GM15510 (cell line): ENCODE measurements around the gene ABCB10.

ENCODE experiments used
- POLR2A ChIP-seq: IDR thresholded peaks from 3 replicates; pipeline ENCODE4 v1.6.1; 2011; ENCODE audit warnings: borderline replicate concordance; ENCODE audit not compliant: insufficient read length; ENCODE audit errors: extremely low read depth

Gene ABCB10

DNA sequence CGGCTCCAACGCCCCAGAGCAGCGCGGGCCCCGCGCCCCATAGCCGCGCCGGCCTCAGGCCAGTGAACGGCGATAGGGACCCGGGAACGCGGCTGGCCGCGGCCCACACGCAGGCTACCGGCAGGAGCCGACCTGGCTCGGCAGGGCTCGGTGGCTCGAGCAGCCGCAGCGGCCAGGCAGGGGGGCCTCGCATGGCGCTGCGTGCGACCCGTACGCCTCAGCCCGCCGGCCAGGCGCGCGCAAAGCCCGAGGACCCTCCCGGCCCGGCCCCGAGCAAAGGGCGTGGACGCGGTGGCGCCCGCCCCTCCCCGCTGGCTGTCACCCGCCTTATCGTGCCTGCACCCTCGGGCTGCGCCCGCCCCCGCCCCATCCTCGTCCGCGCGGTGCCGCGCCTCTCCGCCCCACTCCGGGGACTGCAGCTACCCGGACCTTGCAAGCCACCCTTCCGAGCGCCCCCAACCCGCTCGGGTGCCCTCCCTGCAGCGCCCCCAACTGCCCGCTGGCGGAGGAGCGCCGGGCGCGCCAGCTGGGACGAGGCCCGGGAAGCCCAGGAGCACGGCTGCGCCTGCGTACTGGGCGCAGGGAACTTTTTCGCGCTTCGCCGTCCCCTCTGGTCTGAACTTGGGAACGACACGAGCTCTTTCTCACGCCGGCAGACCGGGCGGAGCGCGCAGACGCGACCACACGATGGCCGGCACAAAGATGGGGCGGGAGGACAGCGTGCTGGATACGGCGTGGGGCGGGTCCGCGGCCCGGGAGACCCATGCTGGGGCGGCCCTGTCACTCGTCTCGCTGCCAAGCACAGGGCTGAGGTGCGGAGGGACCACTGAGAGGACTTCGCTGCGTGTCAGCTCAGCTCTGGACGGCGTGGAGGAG is at the start of gene ABCB10:
ABCB10 (minus strand) TSS at position 248 of the 876 bp plus-strand sequence; CDS start at position 193, 55 bp downstream.
- TF ChIP-seq POLR2A = peak; percentile 52

DNA sequence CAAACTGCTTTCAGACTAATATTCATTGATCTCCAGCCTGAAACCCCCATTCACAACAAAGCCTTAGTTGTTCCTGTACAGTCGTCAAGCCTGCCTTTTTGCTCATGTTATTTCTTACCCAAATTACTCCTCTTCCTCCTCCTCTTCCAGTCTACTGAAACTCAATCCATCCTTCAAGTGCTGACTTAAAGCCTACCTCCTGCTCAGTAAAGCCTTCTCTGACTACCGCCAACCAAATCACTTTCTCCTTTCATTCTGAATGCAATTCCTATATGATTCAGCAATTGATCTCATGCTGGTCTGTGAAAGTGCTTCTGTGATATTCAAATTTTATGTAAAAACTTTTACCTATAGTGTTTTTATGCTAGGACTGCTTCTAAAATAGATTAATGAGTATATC is 48.9 kb upstream of the ABCB10 start:
- no peak for TF ChIP-seq POLR2A

DNA sequence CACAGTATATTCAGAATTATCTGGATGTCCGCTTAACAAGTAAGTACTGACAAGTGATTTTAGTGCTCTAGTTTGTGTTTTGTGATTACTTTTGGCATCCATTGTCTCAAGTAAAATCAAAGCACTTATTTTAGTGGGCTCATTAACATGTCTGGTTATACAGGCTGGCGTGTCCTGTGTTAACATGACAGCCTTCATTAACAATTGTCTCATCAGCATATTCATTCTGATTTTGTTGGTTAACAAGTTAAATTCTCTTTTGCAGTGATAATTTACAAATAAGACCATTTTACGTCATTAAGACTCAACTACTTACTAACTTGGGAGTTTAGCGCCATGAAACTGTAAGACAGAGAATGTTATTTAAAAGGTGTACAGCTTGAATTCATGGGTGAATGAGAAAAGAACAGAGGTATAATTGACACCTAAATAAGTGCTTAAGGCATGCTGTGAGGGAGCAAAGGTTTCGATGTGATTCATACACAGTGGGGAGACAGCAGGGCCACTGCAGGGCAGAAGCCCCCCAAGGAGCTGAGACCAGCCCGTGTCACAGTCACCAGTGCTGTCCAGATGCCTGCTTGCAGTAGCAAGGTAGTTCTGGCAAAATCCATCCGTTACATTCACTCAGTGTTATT is 45.0 kb upstream of the ABCB10 start:
- TF ChIP-seq POLR2A = no peak

DNA sequence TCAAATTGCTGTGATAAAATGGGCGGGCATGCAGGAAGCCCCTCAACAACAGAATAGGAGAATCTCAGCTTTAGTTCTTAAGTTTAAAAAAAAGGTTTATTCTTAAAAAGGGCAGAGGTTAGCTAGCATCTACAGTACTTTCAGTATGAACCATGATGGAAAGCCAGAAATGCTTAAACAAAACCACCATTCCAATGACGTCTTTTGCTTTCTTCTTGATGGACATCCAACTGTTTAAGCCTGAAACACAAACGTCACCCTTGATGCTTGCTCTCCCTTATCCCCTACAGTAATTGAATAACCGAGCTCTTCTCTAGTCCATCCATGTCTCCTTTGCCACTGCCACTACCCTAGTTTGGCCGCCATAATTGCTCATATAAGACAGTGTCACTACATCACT is 41.7 kb upstream of the ABCB10 start:
- no peak for TF ChIP-seq POLR2A

DNA sequence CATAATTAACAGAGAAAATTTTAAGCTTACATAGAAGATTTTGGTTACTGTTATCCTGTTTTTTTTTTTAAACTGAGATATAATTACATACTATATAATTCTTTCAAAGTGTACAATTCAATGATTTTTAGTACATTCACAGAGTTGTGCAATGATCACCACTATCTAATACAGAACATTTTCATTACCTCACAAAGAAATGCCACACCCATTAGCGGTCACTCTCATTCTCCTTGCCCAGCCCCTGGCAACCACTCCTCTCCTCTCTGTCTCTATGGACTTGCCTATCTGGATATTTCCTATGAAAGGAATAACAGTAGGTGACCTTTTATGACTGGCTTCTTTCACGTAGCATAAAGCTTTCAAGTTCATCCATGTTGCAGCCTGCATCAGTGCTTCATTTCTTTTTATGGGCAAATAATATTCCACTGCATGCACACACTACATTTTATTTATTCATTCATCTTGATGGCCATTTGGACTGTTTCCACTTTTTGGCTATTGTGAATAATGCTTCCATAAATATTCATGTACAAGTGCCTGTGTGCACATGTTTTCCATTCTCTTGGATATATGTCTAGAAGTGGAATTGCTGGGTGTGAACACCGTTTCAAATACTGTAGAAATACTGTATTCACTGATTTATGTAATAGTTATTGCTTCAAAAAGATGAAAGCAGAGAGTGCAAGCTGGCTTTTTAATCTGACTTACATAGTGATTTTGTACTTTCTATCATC is 40.9 kb upstream of the ABCB10 start:
- no peak for TF ChIP-seq POLR2A

DNA sequence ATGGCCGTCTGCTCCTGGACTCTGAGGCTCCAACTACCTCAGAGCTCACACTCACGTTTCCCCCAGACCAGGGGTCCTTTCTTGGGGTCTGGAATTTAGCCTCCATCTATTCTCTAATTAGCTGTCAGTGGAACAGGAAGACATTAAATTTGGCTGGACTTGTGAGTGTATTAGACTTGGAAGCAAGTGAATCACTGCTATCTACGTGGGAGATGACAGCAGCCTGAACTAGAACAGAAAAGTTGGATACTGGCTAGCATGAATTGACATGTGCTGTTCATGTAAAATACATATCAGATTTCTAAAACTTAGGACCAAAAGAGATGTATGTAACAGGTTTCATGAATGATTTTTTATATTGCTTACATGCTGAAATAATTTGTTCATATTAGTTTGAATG is 39.4 kb upstream of the ABCB10 start:
- no peak for TF ChIP-seq POLR2A

DNA sequence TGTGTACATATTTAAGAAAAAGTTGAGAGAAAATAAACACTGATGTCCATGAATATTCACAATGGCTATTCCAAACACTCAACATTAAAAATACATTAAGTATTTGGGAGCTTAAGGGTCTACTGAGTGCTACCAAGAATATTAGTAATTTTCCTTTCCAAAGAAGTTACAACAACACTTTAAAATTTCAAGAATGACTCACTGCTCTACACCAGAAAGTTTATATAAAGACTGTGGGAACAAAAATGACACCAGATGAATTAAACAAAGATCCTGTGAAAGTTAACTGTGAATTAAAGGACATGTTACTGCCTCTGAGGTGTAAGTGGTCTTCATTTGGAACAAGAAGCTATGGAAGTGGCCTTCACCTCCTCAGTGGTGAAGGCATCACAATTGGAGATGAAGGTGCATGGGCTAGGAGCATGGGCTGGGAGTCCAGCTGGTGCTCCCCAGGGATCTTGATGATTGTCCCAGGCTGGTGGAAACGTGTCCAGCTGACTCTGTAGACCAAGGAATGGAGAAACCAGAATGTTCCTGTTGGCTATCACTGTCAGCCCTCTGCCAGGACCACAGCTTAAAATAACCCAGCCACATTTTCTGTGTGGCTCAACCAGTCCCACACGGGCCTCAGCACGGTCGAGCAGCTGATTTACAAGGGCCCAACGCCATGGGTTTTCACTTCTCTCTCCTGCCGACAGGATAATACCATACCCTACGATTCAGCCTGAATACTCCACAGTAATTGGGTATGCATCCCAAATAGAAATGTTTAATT is 38.6 kb upstream of the ABCB10 start:
- TF ChIP-seq POLR2A = no peak

DNA sequence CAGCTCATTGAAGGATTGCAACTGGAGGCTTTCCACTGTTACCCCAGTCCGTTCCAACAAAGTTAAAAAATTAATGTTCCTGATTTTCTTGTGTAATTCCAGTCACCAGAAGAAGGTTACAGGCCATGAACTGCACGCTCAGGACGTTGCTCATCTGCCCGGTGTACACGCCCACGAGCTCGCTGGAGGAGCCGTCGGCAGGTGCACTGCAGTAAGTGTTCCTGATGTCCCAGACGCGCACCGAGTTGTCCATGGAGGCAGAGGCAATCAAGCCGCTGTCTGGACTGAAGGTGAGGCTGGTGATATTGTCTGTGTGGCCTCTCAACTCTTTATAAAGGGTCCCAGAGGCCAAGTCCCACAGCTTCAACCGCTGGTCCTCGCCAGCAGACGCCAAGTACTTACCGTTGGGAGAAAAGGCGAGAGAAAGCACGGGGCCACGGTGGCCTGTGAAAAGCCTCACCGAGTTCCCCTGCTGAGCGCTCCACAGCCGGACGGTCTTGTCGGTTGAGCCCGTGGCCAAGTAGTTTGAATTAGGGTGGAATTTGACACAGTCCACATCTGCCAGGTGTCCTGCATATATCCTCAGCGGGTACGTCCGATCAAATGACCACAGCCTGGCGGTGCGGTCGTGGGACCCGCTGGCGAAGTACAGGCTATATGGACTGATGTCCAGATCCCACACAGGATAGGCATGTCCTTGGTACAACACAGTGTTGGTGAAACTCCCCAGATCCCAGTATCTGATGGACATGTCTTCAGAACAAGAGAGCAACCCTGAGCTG is 35.9 kb upstream of the ABCB10 start:
- no peak for TF ChIP-seq POLR2A

DNA sequence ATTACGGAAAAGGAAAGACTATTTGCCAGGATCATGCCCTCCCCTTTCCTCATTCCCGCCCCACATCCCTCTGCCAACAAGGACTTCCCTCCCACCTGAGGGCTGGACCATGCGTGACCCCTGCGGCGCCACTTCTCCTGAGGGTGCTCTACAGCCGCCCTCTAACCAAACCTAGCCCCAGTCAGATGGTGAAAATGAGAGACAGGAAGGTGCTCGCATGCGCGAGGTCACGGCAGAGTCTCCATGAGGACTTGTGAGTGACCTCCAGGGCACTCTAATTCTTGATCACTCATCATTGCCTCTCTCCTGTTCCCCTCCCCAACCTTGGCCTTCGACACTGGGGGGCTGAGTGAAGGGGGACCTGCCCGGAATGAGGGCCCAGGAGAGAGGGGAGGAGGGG is 35.3 kb upstream of the ABCB10 start:
- no peak for TF ChIP-seq POLR2A

DNA sequence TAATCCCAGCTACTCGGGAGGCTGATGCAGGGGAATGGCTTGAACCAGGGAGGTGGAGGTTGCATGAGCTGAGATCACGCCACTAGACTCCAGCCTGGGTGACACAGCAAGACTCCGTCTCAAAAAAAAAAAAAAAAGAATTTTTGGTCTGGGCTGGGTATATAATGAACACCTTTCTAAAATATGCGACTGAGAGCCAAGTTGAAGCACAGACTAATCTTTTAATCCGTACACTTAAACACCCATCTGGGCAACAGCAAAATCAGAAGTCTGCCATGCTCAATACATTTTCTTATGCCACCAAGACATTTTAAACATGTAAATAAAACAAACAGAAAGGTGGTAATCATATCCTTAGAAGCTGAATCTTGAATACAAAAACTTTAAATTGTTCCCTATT is 31.6 kb upstream of the ABCB10 start:
- no peak for TF ChIP-seq POLR2A

DNA sequence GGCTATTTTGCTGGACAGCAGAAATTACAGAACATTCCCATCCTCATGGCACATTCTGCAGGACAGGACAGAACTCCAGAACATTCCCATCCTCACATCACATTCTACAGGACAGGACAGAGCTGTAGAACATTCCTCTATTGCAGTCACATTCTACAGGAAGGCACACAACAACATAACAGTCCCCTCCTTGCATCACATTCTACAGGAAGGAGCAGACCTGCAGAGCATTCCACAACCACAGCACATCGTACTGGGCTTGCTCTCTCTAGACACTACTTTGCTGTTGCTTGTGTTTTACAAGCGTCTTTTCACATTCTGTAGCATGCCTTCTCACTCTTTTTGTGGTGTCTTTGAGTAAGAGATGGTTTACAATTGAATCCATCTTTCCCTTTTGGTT is 26.8 kb upstream of the ABCB10 start:
- no peak for TF ChIP-seq POLR2A

DNA sequence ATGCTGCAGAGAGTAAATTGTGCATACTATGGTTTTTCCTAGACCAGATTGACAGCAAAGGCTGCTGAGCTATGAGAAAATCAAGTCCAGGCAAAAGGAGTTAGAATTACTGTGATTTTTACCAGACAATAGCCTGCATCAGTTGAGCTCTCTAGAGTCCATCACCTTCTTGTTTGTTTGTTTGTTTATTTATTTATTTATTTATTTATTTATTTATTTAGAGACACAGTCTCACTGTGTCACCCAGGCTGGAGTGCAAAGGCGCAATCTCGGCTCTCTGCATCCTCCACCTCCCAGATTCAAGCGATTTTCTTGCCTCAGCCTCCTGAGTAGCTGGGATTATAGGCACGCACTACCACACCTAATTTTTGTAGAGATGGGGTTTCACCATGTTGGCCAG is 24.2 kb upstream of the ABCB10 start:
- no peak for TF ChIP-seq POLR2A

DNA sequence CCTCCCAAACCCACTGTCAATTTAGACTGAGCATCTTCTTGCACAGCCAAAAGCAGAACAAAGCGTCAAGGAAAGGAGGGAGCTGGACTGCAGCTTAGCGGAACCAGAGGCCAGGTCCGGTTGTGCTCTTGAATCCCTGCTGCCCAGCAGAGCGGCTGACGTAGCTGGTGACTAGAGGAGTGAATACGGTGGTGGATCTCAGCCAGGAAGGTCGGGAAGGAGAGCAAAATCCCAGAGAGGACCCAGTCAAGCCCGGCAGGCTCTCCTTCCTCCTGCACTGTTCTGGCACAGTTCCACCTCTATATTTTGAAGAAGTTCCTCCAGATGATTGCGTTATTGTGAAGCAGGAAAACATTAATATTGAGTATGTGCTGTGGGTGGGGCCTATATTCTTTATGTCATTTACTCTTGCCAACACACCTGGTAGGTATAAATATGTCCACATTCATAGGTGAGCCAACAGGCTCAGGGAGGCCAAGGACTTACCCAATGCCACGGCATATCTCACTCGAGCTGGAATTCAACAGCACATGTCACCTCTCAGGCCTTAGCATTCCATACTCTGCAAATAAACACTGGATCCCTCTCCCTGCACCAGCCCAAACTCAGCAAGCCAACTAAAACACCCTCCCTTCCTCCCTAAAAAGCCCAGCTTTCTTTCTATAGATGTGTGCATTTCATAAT is 23.6 kb upstream of the ABCB10 start:
- TF ChIP-seq POLR2A = no peak

DNA sequence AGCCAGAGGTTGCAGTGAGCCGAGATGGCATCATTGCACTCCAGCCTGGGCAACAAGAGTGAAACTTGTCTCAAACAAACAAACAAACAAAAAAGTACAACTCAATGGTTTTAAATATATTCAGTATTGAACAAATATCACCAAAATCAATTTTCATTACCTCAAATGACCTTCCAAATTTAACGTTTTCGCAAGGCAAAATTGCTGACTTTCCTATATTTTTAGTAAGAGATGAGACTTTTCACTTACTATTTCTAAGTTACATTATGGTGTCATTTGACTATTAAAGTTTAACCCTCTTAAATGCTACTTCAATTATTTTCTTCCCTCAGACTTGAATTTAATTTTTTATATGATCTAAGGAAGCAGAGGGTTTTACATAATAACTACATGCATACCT is 23.0 kb upstream of the ABCB10 start:
- TF ChIP-seq POLR2A = no peak

DNA sequence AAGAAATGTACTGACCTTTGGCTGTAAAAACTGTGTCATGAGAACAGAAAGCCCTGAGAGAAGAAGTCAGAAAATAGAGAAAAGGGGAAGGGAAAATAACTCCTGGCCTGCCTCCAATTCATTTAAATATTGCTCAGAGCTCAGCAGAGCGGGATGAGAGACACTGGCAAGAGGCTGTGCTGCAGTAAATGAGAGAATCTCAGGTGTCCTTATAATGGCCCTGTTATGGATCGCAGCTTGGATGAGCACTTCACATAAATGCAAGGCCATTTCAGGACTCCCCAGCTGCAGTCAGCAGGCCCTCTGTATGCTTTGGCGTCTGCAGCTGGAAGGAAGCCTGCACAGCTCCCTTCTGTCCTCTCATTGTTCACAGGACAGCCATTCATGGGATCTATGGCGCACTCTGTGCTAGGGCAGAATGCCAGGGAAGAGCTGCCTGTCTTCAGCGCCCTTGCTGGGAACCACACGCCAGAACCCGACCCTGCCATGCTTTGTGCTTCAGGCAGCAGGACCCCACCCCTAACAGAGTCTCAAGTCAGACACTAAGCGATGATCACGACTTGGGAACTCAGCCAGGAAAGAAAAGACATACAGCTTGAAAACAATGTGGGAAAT is 20.7 kb upstream of the ABCB10 start:
- no peak for TF ChIP-seq POLR2A
